ENCODE data around the gene TMIGD3.

Gene TMIGD3

GRCh38 chr1:111448918-111449702 is 54.3 kb downstream of the TMIGD3 start, which contains the start of the genes ATP5PB and WDR77 (continued):
- TF ChIP-seq ZNF140 (tag by site-specific recombination; IDR thresholded peaks at IDR 0.05) = no peak
- TF ChIP-seq, protein P1, sequence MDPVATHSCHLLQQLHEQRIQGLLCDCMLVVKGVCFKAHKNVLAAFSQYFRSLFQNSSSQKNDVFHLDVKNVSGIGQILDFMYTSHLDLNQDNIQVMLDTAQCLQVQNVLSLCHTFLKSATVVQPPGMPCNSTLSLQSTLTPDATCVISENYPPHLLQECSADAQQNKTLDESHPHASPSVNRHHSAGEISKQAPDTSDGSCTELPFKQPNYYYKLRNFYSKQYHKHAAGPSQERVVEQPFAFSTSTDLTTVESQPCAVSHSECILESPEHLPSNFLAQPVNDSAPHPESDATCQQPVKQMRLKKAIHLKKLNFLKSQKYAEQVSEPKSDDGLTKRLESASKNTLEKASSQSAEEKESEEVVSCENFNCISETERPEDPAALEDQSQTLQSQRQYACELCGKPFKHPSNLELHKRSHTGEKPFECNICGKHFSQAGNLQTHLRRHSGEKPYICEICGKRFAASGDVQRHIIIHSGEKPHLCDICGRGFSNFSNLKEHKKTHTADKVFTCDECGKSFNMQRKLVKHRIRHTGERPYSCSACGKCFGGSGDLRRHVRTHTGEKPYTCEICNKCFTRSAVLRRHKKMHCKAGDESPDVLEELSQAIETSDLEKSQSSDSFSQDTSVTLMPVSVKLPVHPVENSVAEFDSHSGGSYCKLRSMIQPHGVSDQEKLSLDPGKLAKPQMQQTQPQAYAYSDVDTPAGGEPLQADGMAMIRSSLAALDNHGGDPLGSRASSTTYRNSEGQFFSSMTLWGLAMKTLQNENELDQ (tag by site-specific recombination; IDR thresholded peaks at IDR 0.05; ENCODE audit: low read depth) = no peak
- no peak for TF ChIP-seq ZEB2 (tag by site-specific recombination; IDR thresholded peaks at IDR 0.05)
- no peak for TF ChIP-seq ZNF19 (tag by site-specific recombination; IDR thresholded peaks at IDR 0.05; ENCODE audit: low read depth)
- no peak for TF ChIP-seq GLI4 (tag by site-specific recombination; IDR thresholded peaks at IDR 0.05)
- TF ChIP-seq ZBTB26 (tag by site-specific recombination; optimal IDR thresholded peaks at IDR 0.05) = peak; percentile 16
- no peak for TF ChIP-seq ZFP69B (tag by site-specific recombination; IDR thresholded peaks at IDR 0.05)
- no peak; the same call in 1 of the 2 replicates for TF ChIP-seq ZNF623 (tag by site-specific recombination; IDR thresholded peaks at IDR 0.05)
- TF ChIP-seq ZFHX2 (tag by site-specific recombination; conservative IDR thresholded peaks at IDR 0.05) = no peak
- no peak for TF ChIP-seq HIC1 (tag by site-specific recombination; IDR thresholded peaks at IDR 0.05)
- TF ChIP-seq, protein P2, sequence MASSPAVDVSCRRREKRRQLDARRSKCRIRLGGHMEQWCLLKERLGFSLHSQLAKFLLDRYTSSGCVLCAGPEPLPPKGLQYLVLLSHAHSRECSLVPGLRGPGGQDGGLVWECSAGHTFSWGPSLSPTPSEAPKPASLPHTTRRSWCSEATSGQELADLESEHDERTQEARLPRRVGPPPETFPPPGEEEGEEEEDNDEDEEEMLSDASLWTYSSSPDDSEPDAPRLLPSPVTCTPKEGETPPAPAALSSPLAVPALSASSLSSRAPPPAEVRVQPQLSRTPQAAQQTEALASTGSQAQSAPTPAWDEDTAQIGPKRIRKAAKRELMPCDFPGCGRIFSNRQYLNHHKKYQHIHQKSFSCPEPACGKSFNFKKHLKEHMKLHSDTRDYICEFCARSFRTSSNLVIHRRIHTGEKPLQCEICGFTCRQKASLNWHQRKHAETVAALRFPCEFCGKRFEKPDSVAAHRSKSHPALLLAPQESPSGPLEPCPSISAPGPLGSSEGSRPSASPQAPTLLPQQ (tag by site-specific recombination; IDR thresholded peaks at IDR 0.05) = no peak
- no peak for TF ChIP-seq SCRT1 (tag by site-specific recombination; IDR thresholded peaks at IDR 0.05; ENCODE audit: borderline replicate concordance)
- TF ChIP-seq KLF8 (tag by site-specific recombination; IDR thresholded peaks at IDR 0.05) = peak; percentile 65
- no peak for TF ChIP-seq MZF1 (tag by site-specific recombination; IDR thresholded peaks at IDR 0.05; ENCODE audit: borderline replicate concordance)
- TF ChIP-seq ZNF354C (tag by site-specific recombination; IDR thresholded peaks at IDR 0.05; ENCODE audit: borderline replicate concordance, low read depth) = no peak
- TF ChIP-seq ZNF776 (tag by site-specific recombination; IDR thresholded peaks at IDR 0.05; ENCODE audit: borderline replicate concordance) = no peak
- TF ChIP-seq GLI2 (tag by site-specific recombination; IDR thresholded peaks at IDR 0.05; ENCODE audit: borderline replicate concordance, low read depth) = no peak
- TF ChIP-seq ZBTB1 (tag by site-specific recombination; IDR thresholded peaks at IDR 0.05) = no peak
- TF ChIP-seq KLF7 (tag by site-specific recombination; IDR thresholded peaks at IDR 0.05; ENCODE audit: borderline replicate concordance) = no peak
- no peak for TF ChIP-seq ZNF544 (tag by site-specific recombination; IDR thresholded peaks at IDR 0.05)
- TF ChIP-seq ZFP41 (tag by site-specific recombination; IDR thresholded peaks at IDR 0.05; ENCODE audit: borderline replicate concordance) = no peak
- no peak for TF ChIP-seq ZNF558 (tag by site-specific recombination; IDR thresholded peaks at IDR 0.05)
- 0 out of 2 replicates have a peak, but pooled peaks have one; percentile 17 for TF ChIP-seq TRIM28 (IDR thresholded peaks at IDR 0.05; ENCODE audit: borderline replicate concordance, low read length)
- TF ChIP-seq SCRT2 (tag by site-specific recombination; IDR thresholded peaks at IDR 0.05) = no peak
- no peak for TF ChIP-seq ZNF48 (tag by site-specific recombination; IDR thresholded peaks at IDR 0.05)
- no peak for TF ChIP-seq PBX3 (CRISPR knock-in tag; IDR thresholded peaks at IDR 0.05)
- no peak for TF ChIP-seq ZNF76 (tag by site-specific recombination; IDR thresholded peaks at IDR 0.05; ENCODE audit: borderline replicate concordance, low read depth)
- TF ChIP-seq ZBTB21 (tag by site-specific recombination; IDR thresholded peaks at IDR 0.05) = no peak
- no peak for TF ChIP-seq ZNF654 (tag by site-specific recombination; IDR thresholded peaks at IDR 0.05; ENCODE audit: low read depth)
- TF ChIP-seq, protein P3, sequence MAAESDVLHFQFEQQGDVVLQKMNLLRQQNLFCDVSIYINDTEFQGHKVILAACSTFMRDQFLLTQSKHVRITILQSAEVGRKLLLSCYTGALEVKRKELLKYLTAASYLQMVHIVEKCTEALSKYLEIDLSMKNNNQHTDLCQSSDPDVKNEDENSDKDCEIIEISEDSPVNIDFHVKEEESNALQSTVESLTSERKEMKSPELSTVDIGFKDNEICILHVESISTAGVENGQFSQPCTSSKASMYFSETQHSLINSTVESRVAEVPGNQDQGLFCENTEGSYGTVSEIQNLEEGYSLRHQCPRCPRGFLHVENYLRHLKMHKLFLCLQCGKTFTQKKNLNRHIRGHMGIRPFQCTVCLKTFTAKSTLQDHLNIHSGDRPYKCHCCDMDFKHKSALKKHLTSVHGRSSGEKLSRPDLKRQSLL (tag by site-specific recombination; IDR thresholded peaks at IDR 0.05) = no peak
- TF ChIP-seq ZNF561 (tag by site-specific recombination; IDR thresholded peaks at IDR 0.05; ENCODE audit: borderline replicate concordance) = peak; percentile 89; the same call in 1 of the 2 replicates

Data from HEK293 (cell line).